ENCODE data around the gene POLR3F.
"Not testable (repeated sequence)": the region's sequence is repeated elsewhere in the genome, so short reads cannot be mapped to it uniquely, and the experiment has no call there.

POLR3F gene

GRCh38 chr20:18496740-18497592, 29.8 kb downstream of the POLR3F start, which contains the start of gene RBBP9:
RBBP9 (minus strand) TSS chr20:18497225; CDS start chr20:18497167, 58 bp downstream.
- TF ChIP-seq EZH2 (IDR thresholded peaks at IDR 0.05; ENCODE audit: borderline replicate concordance, low read depth, low read length, severe bottlenecking) = no peak
- TF ChIP-seq, protein P1, sequence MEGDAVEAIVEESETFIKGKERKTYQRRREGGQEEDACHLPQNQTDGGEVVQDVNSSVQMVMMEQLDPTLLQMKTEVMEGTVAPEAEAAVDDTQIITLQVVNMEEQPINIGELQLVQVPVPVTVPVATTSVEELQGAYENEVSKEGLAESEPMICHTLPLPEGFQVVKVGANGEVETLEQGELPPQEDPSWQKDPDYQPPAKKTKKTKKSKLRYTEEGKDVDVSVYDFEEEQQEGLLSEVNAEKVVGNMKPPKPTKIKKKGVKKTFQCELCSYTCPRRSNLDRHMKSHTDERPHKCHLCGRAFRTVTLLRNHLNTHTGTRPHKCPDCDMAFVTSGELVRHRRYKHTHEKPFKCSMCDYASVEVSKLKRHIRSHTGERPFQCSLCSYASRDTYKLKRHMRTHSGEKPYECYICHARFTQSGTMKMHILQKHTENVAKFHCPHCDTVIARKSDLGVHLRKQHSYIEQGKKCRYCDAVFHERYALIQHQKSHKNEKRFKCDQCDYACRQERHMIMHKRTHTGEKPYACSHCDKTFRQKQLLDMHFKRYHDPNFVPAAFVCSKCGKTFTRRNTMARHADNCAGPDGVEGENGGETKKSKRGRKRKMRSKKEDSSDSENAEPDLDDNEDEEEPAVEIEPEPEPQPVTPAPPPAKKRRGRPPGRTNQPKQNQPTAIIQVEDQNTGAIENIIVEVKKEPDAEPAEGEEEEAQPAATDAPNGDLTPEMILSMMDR (IDR thresholded peaks at IDR 0.05; ENCODE audit: borderline replicate concordance, extremely low read depth, low read length, poor library complexity, severe bottlenecking) = no peak
- peaks cover 20% of the 10 kb centered on the region for H3K4me1 ChIP-seq (ENCODE audit: insufficient read depth, low read length)
- peak within 1 kb of the TSS; percentile 95 for H2AFZ ChIP-seq (ENCODE audit: low read depth, low read length)
- peaks cover 15% of the 10 kb centered on the region for H3K79me2 ChIP-seq (ENCODE audit: insufficient read depth, low read length)
- H3K27me3 ChIP-seq (ENCODE audit: insufficient read depth, low read length, poor library complexity) = no peaks in the 10 kb centered on the region
- H3K36me3 ChIP-seq (ENCODE audit: insufficient read depth, low read length) = peaks cover 16% of the 10 kb centered on the region
- peak within 1 kb of the TSS; percentile 64 for H3K9ac ChIP-seq (ENCODE audit: low read depth, low read length)
- peak; percentile 100 for ATAC-seq (ENCODE audit: insufficient read depth, low read depth)
- peak; percentile 87 for DNase-seq
- H3K27ac ChIP-seq (ENCODE audit: low read length) = peak within 1 kb of the TSS; percentile 57
- H3K4me3 ChIP-seq (ENCODE audit: low read depth in 1 of 2, low read length in 2 of 2) = peak within 1 kb of the TSS; percentile 57 to 75
- peak within 1 kb of the TSS; percentile 69 for H3K4me2 ChIP-seq (ENCODE audit: insufficient read depth, low read length)
- no peaks in the 10 kb centered on the region for H3K9me3 ChIP-seq (ENCODE audit: insufficient read depth, low read length, severe bottlenecking)
- H4K20me1 ChIP-seq (ENCODE audit: insufficient read depth, low read length) = no peaks in the 10 kb centered on the region

DNA sequence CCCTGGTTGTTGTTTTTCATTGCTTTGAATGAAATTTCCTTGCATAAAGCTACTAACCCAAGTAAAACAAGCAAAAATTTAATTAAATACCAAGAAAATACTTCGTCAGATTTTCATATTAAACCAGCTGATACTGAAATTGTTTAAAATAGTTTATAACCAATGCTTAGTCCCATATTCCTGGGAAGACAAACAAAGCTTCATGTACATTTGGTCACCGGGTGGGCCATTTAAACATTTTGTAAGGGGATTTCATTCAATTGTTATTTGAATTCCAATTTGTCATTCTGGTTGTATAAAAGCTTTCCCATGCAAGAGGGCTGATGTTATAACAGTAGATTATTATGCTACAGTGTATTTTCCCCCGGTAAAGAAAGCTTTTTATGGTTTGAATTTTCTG, 30.4 kb downstream of the POLR3F start:
- peak overlapping the region; percentile 95 for H2AFZ ChIP-seq (ENCODE audit: low read depth, low read length)
- peaks cover 15% of the 10 kb centered on the region for H3K79me2 ChIP-seq (ENCODE audit: insufficient read depth, low read length)
- peak overlapping the region; percentile 64 for H3K9ac ChIP-seq (ENCODE audit: low read depth, low read length)
- no peak for TF ChIP-seq EZH2 (IDR thresholded peaks at IDR 0.05; ENCODE audit: borderline replicate concordance, low read depth, low read length, severe bottlenecking)
- TF ChIP-seq, protein P1 (IDR thresholded peaks at IDR 0.05; ENCODE audit: borderline replicate concordance, extremely low read depth, low read length, poor library complexity, severe bottlenecking) = no peak
- H3K4me1 ChIP-seq (ENCODE audit: insufficient read depth, low read length) = peaks cover 20% of the 10 kb centered on the region
- H3K27ac ChIP-seq (ENCODE audit: low read length) = peak overlapping the region; percentile 37
- peak overlapping the region; percentile 57 to 75; a peak in 3 of 4 replicates for H3K4me3 ChIP-seq (ENCODE audit: low read depth in 1 of 2, low read length in 2 of 2)
- H4K20me1 ChIP-seq (ENCODE audit: insufficient read depth, low read length) = no peaks in the 10 kb centered on the region
- peaks cover 13% of the 10 kb centered on the region for H3K36me3 ChIP-seq (ENCODE audit: insufficient read depth, low read length)
- H3K27me3 ChIP-seq (ENCODE audit: insufficient read depth, low read length, poor library complexity) = no peaks in the 10 kb centered on the region
- no peaks in the 10 kb centered on the region for H3K9me3 ChIP-seq (ENCODE audit: insufficient read depth, low read length, severe bottlenecking)
- ATAC-seq (ENCODE audit: insufficient read depth, low read depth) (no peak), DNase-seq (no peak)
- H3K4me2 ChIP-seq (ENCODE audit: insufficient read depth, low read length) = peak overlapping the region; percentile 69

DNA sequence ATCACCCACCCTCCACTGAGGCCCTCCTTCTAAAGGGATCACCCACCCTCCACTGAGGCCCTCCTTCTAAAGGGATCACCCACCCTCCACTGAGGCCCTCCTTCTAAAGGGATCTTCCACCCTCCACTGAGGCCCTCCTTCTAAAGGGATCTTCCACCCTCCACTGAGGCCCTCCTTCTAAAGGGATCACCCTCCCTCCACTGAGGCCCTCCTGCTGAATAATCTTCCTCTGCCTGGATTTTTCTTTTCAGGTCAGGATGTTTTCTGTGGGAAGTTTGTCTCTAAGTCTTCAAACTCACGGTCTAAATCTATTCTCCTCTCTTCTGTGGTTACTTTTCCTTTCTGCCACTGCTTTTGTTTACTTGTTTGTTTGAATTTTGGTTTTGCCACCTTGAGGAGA, 34.5 kb downstream of the POLR3F start:
- not testable (repeated sequence) for H4K20me1 ChIP-seq (ENCODE audit: insufficient read depth, low read length); H3K36me3 ChIP-seq (ENCODE audit: insufficient read depth, low read length)
- peak overlapping the region; percentile 29; the same call in 1 of the 2 replicates for H2AFZ ChIP-seq (ENCODE audit: low read depth, low read length)

DNA sequence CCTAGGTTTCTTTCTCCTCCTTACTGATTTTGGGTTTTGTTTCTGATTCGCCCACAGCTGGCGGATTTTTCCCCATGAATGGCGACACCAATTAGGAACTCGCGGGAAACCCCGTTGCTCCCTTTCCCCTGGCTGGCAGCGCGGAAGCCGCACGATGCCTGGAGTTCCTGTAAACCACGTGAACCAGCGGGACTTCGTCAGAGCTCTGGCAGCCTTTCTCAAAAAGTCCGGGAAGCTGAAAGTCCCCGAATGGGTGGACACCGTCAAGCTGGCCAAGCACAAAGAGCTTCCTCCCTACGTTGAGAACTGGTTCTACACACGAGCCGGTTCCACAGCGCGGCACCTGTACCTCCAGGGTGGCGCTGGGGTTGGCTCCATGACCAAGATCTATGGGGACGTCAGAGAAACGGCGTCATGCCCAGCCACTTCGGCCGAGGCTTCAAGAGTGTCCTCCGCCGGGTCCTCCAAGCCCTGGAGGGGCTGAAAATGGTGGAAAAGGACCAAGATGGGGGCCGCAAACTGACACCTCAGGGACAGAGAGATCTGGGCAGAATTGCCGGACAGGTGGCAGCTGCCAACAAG, 37.4 kb downstream of the POLR3F start:
- no peak overlapping the region for H3K27ac ChIP-seq (ENCODE audit: low read length)
- H4K20me1 ChIP-seq (ENCODE audit: insufficient read depth, low read length) = no peaks in the 10 kb centered on the region
- DNase-seq = no peak
- H3K4me1 ChIP-seq (ENCODE audit: insufficient read depth, low read length) = peaks cover 25% of the 10 kb centered on the region
- H3K4me2 ChIP-seq (ENCODE audit: insufficient read depth, low read length) = no peak overlapping the region
- no peak for TF ChIP-seq EZH2 (IDR thresholded peaks at IDR 0.05; ENCODE audit: borderline replicate concordance, low read depth, low read length, severe bottlenecking)
- TF ChIP-seq, protein P1 (IDR thresholded peaks at IDR 0.05; ENCODE audit: borderline replicate concordance, extremely low read depth, low read length, poor library complexity, severe bottlenecking) = no peak
- peaks cover 19% of the 10 kb centered on the region for H3K79me2 ChIP-seq (ENCODE audit: insufficient read depth, low read length)
- no peak for ATAC-seq (ENCODE audit: insufficient read depth, low read depth)
- H3K9me3 ChIP-seq (ENCODE audit: insufficient read depth, low read length, severe bottlenecking) = no peaks in the 10 kb centered on the region
- no peak overlapping the region for H3K4me3 ChIP-seq (ENCODE audit: low read depth in 1 of 2, low read length in 2 of 2)
- H2AFZ ChIP-seq (ENCODE audit: low read depth, low read length) = no peak overlapping the region
- no peaks in the 10 kb centered on the region for H3K27me3 ChIP-seq (ENCODE audit: insufficient read depth, low read length, poor library complexity)
- H3K9ac ChIP-seq (ENCODE audit: low read depth, low read length) = no peak overlapping the region
- H3K36me3 ChIP-seq (ENCODE audit: insufficient read depth, low read length) = peaks cover 5% of the 10 kb centered on the region

More for the DNA sequence above, 34.5 kb downstream of the POLR3F start:
- ATAC-seq (ENCODE audit: insufficient read depth, low read depth); H3K79me2 ChIP-seq (ENCODE audit: insufficient read depth, low read length); H3K27ac ChIP-seq (ENCODE audit: low read length); DNase-seq; H3K9ac ChIP-seq (ENCODE audit: low read depth, low read length); H3K27me3 ChIP-seq (ENCODE audit: insufficient read depth, low read length, poor library complexity); H3K4me3 ChIP-seq (ENCODE audit: low read depth in 1 of 2, low read length in 2 of 2); H3K4me2 ChIP-seq (ENCODE audit: insufficient read depth, low read length); H3K9me3 ChIP-seq (ENCODE audit: insufficient read depth, low read length, severe bottlenecking): not testable (repeated sequence)
- H3K4me1 ChIP-seq (ENCODE audit: insufficient read depth, low read length) = peaks cover 14% of the 10 kb centered on the region

Measured in DND-41 (cell line).